ENCODE data around the gene CCDC92. TPM values are rescaled to one million over a fixed set of nuclear protein-coding genes. Genes with fewer than 3 reads are reported as not detected.

The CCDC92 gene
- total RNA-seq, 1 experiment from 2014 or later, result 16.8 TPM

DNA sequence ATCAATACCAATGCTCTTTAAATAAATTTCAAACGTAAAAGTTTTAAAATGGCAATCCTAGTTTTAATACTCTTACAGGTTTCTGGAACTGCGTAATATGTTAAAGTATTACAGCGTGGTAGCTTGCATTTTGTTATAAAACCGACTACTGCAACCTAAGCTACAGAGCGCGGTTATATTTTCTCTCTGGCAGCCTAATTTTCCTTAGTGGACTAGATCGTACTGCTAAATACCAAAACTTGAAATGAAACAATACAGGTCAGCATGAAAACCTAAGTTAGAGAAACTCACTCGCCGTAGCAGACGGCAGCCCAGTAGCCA, 1.2 kb downstream of the CCDC92 start:
- DNase-seq, result no peak
- TF ChIP-seq, protein P1, sequence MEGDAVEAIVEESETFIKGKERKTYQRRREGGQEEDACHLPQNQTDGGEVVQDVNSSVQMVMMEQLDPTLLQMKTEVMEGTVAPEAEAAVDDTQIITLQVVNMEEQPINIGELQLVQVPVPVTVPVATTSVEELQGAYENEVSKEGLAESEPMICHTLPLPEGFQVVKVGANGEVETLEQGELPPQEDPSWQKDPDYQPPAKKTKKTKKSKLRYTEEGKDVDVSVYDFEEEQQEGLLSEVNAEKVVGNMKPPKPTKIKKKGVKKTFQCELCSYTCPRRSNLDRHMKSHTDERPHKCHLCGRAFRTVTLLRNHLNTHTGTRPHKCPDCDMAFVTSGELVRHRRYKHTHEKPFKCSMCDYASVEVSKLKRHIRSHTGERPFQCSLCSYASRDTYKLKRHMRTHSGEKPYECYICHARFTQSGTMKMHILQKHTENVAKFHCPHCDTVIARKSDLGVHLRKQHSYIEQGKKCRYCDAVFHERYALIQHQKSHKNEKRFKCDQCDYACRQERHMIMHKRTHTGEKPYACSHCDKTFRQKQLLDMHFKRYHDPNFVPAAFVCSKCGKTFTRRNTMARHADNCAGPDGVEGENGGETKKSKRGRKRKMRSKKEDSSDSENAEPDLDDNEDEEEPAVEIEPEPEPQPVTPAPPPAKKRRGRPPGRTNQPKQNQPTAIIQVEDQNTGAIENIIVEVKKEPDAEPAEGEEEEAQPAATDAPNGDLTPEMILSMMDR (IDR thresholded peaks at IDR 0.05; ENCODE audit: insufficient read depth in 1 of 2, low read depth in 1 of 2, low read length in 1 of 2, severe bottlenecking in 1 of 2, unreplicated experiment in 1 of 2), result no peak
- no peaks in the 10 kb centered on the region; the same call in 1 of the 2 replicates for H3K36me3 ChIP-seq (ENCODE audit: control insufficient read depth, insufficient read depth, low read length)
- CTCF ChIA-PET, result no interaction called here
- BruUV-seq (replicated peaks), result no TSS peak
- H3K9me3 Mint-ChIP-seq (ENCODE audit: unreplicated experiment), result no peaks in the 10 kb centered on the region
- peak overlapping the region; percentile 91 for H3K4me3 ChIP-seq (ENCODE audit: low read depth, low read length)
- POLR2A ChIA-PET, result no interaction called here
- peak overlapping the region; percentile 92 for H3K27ac Mint-ChIP-seq (ENCODE audit: unreplicated experiment)
- no peaks in the 10 kb centered on the region for H3K9me3 ChIP-seq
- no peaks in the 10 kb centered on the region for H3K27me3 Mint-ChIP-seq (ENCODE audit: insufficient read depth, unreplicated experiment)
- no peaks in the 10 kb centered on the region for H3K27me3 ChIP-seq (replicated peaks; ENCODE audit: control insufficient read depth, insufficient read depth, low read length)
- H3K4me1 Mint-ChIP-seq (ENCODE audit: low read depth, unreplicated experiment), result peaks cover 15% of the 10 kb centered on the region
- H3K36me3 Mint-ChIP-seq (ENCODE audit: insufficient read depth, unreplicated experiment), result peaks cover 29% of the 10 kb centered on the region
- H3K4me1 ChIP-seq, result peaks cover 8% of the 10 kb centered on the region; the same call in 1 of the 2 replicates
- intact Hi-C loops (cut with micrococcal nuclease; ENCODE audit: unreplicated experiment), result no loop called here
- H3K4me3 Mint-ChIP-seq (ENCODE audit: unreplicated experiment), result peak overlapping the region; percentile 96

DNA sequence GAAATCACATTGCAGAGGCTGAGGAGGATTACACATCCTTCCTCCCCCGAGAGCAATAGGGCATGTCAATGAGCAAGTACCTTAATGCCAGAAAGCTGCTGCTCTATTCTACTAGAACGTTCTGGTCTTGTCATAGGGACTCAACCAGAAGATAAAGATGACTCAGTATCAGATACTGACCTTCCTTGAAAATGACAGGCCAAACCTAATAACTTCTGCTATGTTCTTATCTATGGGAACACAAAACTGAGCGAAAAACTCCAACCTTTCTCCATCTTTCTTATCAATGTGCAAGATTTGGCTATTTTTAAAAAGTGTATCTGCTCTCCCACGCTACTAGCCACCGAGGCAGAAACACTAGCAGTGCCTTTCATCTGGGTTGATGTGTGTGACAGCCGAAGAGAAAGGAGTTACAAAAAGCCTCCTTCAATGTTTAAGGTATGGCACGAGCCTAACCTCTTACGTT, 5.5 kb downstream of the CCDC92 start:
- intact Hi-C loops (cut with micrococcal nuclease; ENCODE audit: unreplicated experiment), result no loop called here
- Mint-ChIP-seq H3K9me3 (ENCODE audit: unreplicated experiment) (no peaks in the 10 kb centered on the region), H3K4me1 (ENCODE audit: low read depth, unreplicated experiment) (no peaks in the 10 kb centered on the region), H3K27me3 (ENCODE audit: insufficient read depth, unreplicated experiment) (no peaks in the 10 kb centered on the region), H3K36me3 (ENCODE audit: insufficient read depth, unreplicated experiment) (peaks cover 10% of the 10 kb centered on the region), H3K4me3 (ENCODE audit: unreplicated experiment) (no peak overlapping the region), H3K27ac (ENCODE audit: unreplicated experiment) (no peak overlapping the region)
- H3K36me3 ChIP-seq (ENCODE audit: control insufficient read depth, insufficient read depth, low read length), result no peaks in the 10 kb centered on the region
- TF ChIP-seq, protein P1 (IDR thresholded peaks at IDR 0.05; ENCODE audit: insufficient read depth in 1 of 2, low read depth in 1 of 2, low read length in 1 of 2, severe bottlenecking in 1 of 2, unreplicated experiment in 1 of 2), result no peak
- H3K27me3 ChIP-seq (replicated peaks; ENCODE audit: control insufficient read depth, insufficient read depth, low read length), result no peaks in the 10 kb centered on the region
- no peaks in the 10 kb centered on the region for H3K4me1 ChIP-seq
- no peaks in the 10 kb centered on the region for H3K9me3 ChIP-seq
- DNase-seq, result no peak
- CTCF ChIA-PET, result no interaction called here
- BruUV-seq (replicated peaks), result no TSS peak
- H3K4me3 ChIP-seq (ENCODE audit: low read depth, low read length), result no peak overlapping the region
- POLR2A ChIA-PET, result no interaction called here

DNA sequence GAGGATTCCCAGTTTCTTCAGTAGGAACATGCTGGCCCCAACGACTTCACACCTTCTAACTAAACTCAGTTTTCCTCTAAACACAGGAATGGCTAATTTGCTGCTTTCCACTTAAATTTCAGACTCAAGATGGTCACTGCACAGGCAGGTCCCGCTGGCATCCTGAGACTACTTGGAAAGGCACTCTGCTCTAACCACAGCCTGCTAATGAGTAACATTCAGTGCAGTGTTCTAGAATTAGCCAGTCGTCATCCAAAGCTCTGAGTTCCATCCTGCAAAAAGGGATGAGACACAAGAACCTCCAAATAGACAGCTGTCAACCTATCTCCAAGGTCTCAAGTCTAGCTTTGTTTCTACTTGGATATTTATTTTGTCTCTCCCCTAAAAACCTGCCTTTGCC, 6.0 kb downstream of the CCDC92 start:
- H3K4me3 Mint-ChIP-seq (ENCODE audit: unreplicated experiment), result no peak overlapping the region
- TF ChIP-seq, protein P1 (IDR thresholded peaks at IDR 0.05; ENCODE audit: insufficient read depth in 1 of 2, low read depth in 1 of 2, low read length in 1 of 2, severe bottlenecking in 1 of 2, unreplicated experiment in 1 of 2), result no peak
- peaks cover 10% of the 10 kb centered on the region for H3K36me3 Mint-ChIP-seq (ENCODE audit: insufficient read depth, unreplicated experiment)
- no peaks in the 10 kb centered on the region for H3K36me3 ChIP-seq (ENCODE audit: control insufficient read depth, insufficient read depth, low read length)
- no peak for DNase-seq
- BruUV-seq (replicated peaks), result no TSS peak
- no peaks in the 10 kb centered on the region for H3K9me3 Mint-ChIP-seq (ENCODE audit: unreplicated experiment)
- POLR2A ChIA-PET, result interaction anchor here (0.6 kb wide), 1 partner anchor 240 kb away, joined by 3 read pairs; no protein-coding TSS in a partner anchor
- no peak overlapping the region for H3K4me3 ChIP-seq (ENCODE audit: low read depth, low read length)
- H3K9me3 ChIP-seq, result no peaks in the 10 kb centered on the region
- no peak overlapping the region for H3K27ac Mint-ChIP-seq (ENCODE audit: unreplicated experiment)
- H3K4me1 ChIP-seq, result no peaks in the 10 kb centered on the region
- H3K4me1 Mint-ChIP-seq (ENCODE audit: low read depth, unreplicated experiment), result no peaks in the 10 kb centered on the region
- H3K27me3 ChIP-seq (replicated peaks; ENCODE audit: control insufficient read depth, insufficient read depth, low read length), result no peaks in the 10 kb centered on the region
- no peaks in the 10 kb centered on the region for H3K27me3 Mint-ChIP-seq (ENCODE audit: insufficient read depth, unreplicated experiment)
- CTCF ChIA-PET, result no interaction called here
- intact Hi-C loops (cut with micrococcal nuclease; ENCODE audit: unreplicated experiment), result no loop called here
